MG63 (cell line): Measurements from ENCODE around the gene COPS8. TPM values are rescaled to one million over a fixed set of nuclear protein-coding genes. Genes with fewer than 3 reads are reported as not detected.

Experiments
- DNase-seq: peaks from one replicate; pipeline ENCODE4 v3.0.0-alpha.2; 2020
- H3K27me3 ChIP-seq: fragments of 250-450 bp; sonication (Bioruptor Pico); 2 replicates; pipeline ENCODE4 v1.5.1; 2020; ENCODE audit warnings: mild to moderate bottlenecking, moderate library complexity
- H3K36me3 ChIP-seq: fragments of 250-450 bp; sonication (Bioruptor Pico); 2 replicates; pipeline ENCODE4 v1.5.1; 2020; ENCODE audit warnings: mild to moderate bottlenecking, moderate library complexity
- H3K4me3 ChIP-seq: fragments of 250-450 bp; sonication (Bioruptor Pico); 2 replicates; pipeline ENCODE4 v1.5.1; 2020; ENCODE audit warnings: mild to moderate bottlenecking, moderate library complexity
- H3K9me3 ChIP-seq: fragments of 250-450 bp; sonication (Bioruptor Pico); 2 replicates; pipeline ENCODE4 v1.5.1; 2020; ENCODE audit warnings: mild to moderate bottlenecking, moderate library complexity
- total RNA-seq: library from RNA; depleted of rRNA; stranded (reverse); fragments of >200 nt; shearing (Covaris generic); gene quantifications from 2 replicates; pipeline ENCODE4 v1.2.3, GENCODE V29; 2014; ENCODE audit warnings: low replicate concordance

COPS8 gene
- total RNA-seq, 1 experiment from 2014 or later = 111 TPM

DNA sequence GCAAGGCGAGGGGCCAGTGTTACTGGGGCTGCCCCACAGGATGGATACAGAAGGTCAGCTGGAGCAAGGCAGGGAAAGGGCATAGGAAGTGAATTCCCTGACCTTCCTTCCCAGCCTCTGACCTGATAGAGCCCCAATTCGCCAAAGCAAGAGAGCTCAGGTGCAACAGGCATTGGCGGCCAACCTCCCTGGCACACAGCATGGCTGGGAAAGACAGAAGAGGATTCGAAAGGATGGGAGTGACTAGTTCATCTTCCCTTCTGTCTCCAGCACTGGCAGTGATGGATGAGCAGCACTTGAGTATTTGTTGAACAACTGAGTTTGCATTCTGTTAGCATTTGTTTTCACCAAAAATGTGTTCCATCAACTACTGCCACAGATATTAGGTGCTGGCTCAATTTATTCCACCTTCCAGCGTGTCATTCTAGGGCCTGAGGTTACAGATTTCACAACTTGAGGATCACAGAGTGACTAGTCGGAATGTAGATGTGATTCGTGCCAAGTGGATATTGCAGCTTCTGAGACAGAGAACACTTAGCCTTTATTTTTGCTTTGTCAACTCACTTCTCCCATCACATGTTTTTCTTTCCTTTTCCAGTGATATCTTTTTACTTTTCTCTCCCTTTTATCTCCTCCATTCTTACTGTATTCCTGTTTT lies 6.2 kb downstream of the COPS8 start:
- no peaks in the 10 kb centered on the region for H3K27me3 ChIP-seq
- H3K9me3 ChIP-seq = no peaks in the 10 kb centered on the region
- no peak for DNase-seq
- H3K4me3 ChIP-seq = no peak overlapping the region
- H3K36me3 ChIP-seq = peaks cover 73% of the 10 kb centered on the region

DNA sequence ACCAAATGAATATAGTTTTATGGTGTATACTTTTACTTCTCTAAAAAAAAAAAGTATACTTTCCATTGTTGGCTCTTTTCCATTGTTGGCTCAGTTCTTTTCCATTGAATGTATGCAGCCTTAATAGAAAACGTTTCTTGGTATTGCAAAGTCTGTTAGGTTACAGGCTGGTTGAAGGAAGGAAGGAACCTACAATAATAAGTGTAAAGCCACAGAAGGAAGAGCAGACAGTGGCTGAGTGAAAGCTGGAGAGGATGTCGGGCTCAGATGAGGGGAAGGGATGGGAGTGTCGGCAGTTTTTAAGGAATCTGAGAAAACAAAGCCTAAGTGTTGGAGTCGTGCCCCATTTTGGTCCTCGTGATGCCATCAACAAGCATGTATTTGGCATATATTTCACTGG lies 6.8 kb downstream of the COPS8 start:
- Histone ChIP-seq H3K4me3 (no peak overlapping the region), H3K27me3 (no peaks in the 10 kb centered on the region), H3K36me3 (peaks cover 72% of the 10 kb centered on the region), H3K9me3 (no peaks in the 10 kb centered on the region)
- no peak for DNase-seq

DNA sequence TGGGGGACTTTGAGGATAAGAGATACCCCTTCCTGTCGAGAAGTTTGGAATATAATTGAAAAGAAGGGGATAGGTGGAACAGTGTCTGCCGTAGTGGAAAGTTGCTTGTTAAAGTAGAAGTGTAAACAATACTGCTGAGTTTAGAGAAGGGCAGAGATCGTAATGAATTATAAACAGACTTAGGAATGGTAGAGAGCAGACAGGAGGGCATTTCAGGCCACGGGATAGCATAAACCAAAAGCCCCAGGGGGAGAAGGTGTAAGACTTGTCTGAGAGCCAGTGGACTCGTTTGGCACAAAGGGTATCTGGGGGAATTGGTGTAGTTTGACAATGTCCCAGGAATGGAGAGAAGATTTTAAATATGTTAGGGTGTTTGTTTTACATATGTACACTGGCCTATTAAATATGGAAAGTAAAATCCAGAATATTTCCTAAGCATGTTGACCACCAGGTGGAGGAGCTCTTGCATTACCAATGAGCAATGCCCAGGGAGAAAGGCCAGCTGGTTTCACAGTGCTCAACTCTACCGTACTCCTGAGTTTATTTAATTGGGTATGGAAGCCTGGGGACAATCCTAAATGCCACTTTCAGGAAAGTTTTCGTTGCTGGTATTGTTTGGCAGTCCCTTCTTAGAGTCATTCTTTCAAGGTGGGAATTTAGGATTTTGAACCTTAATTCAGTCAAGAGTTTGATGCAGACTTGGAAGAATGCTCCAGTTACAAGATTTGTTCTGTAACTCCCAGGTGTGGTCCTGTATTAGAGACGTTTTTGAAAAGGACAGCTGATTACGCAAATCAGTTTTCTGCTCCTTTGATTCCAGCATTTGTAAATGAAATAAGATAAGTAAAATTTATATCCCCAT lies 7.5 kb downstream of the COPS8 start:
- H3K27me3 ChIP-seq = no peaks in the 10 kb centered on the region
- DNase-seq = peak; percentile 56
- H3K4me3 ChIP-seq = no peak overlapping the region
- peaks cover 75% of the 10 kb centered on the region for H3K36me3 ChIP-seq
- H3K9me3 ChIP-seq = no peaks in the 10 kb centered on the region; the same call in 1 of the 2 replicates

DNA sequence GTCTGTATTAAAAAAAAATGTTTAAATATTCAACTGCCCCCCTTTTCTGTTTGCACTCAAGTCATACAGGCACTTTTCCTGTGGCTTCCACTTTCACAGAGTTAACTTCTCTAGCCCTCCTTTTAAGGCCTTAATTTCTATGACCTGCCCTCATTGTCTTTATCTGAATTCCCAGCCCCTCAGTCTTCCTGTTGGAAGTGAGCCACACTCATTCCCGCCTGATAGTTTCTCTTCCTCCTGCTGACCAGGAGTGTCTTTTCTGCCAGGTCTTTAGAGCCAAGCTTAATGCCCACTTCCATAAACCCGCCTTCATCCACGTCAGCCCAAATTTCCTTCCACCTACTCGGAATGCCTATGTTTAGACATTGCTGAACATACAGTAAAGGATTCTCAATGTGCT lies 10.5 kb downstream of the COPS8 start:
- H3K36me3 ChIP-seq = peaks cover 82% of the 10 kb centered on the region
- no peak overlapping the region for H3K4me3 ChIP-seq
- no peak for DNase-seq
- H3K9me3 ChIP-seq = no peaks in the 10 kb centered on the region; the same call in 1 of the 2 replicates
- H3K27me3 ChIP-seq = no peaks in the 10 kb centered on the region

DNA sequence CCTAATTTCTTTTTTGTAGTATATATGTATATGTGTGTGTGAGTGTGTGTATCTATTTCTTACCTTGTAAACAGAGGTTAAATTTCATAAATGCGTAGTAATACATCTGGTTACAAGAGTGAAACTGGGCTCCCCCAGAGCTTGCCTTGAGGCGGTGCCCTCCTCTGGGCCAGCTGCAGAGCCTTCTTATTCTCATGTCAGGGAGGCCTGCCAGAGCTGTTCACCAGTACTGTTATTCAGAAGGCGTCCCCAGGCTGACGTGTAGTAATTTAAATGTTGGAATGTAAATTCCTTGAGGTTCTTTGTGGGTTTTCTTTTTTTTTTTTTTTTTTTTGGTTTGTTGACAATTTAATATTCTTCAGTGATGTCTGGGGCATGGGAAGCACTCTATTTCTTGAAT lies 11.2 kb downstream of the COPS8 start:
- Histone ChIP-seq H3K9me3 (no peaks in the 10 kb centered on the region; the same call in 1 of the 2 replicates), H3K4me3 (no peak overlapping the region), H3K36me3 (peaks cover 86% of the 10 kb centered on the region), H3K27me3 (no peaks in the 10 kb centered on the region)
- peak; percentile 48 for DNase-seq

DNA sequence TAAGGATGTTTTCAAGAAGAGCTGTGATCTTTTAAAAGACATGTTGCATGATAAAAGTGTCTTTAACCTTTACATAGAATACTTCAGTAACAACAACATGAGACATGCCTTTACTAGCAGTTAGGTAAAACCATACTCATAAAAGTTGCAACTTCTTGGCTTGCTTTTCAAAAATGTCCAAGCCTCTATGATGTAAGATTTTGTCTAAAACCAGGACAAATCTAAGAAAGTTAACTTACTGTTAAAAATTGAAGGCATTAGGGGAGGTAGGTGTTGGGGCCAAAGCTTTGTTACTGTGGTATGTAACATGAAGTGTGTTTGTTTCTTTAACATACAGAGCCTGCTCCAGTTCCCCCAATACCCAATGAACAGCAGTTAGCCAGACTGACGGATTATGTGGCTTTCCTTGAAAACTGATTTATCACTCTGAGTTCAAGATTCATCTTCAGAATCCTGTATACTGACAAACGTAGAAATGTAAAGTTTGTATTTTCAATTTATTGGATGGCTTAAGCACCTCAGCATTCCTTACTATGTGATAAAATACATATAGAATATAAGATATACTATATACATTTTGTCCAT lies 11.7 kb downstream of the COPS8 start:
- DNase-seq = no peak
- Histone ChIP-seq H3K27me3 (no peaks in the 10 kb centered on the region), H3K4me3 (no peak overlapping the region), H3K9me3 (no peaks in the 10 kb centered on the region; the same call in 1 of the 2 replicates), H3K36me3 (peaks cover 83% of the 10 kb centered on the region)

DNA sequence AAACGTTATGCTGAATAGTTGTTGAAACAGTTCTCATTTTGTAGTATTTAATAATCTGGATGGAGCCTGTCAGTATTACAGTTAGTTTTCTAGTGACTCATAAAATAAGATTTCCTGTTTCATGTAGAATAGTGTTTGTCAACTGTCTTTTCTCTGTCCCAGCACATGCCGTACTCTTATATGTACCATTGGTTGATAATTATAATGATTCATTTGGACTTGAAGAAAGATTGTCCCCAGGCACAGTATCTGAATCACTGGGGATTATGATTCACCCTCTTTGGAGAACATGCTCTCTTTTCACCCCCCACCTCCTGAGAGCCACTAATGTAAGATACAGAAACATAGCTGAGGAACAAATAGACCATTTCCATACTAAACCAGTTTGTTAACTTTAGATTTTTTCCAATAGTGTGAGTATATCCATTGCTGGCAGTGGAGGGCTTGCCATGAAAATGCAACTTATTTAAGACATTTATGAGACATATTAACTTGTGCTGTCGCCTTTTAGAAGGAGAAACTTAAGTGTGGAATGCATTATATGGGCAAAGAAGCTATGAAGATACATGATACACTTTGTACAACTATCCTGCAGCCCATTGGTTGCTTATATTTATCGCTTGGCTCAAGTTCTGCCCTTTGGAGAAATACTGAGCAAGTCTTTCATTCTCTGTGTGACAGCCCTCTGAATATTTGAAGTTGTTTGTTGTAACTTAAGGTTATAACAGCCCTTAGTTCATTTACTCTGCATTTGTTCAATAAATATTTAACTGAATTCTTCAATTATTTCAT lies 12.4 kb downstream of the COPS8 start:
- Histone ChIP-seq H3K36me3 (peaks cover 83% of the 10 kb centered on the region), H3K9me3 (no peaks in the 10 kb centered on the region; the same call in 1 of the 2 replicates), H3K4me3 (no peak overlapping the region), H3K27me3 (no peaks in the 10 kb centered on the region)
- DNase-seq = peak; percentile 41

DNA sequence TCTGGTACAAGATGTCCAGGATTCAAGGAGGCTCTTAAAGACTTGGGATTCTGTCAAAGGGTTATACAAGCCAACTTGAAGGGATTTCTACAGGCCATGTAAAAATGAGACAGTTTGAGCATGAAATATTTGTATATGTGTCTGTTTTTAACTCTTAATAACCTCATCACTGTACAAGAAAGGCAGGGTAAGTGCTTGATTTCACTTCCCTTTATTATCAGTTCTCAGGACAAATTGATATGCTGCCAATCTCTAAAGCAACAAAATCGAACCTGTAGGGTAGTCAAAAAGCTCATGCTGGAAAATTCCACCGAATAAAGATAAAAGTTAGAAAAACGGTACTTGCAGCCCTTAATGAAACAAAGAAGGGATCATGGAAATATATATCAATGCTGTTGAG lies 14.1 kb downstream of the COPS8 start:
- no peak for DNase-seq

DNA sequence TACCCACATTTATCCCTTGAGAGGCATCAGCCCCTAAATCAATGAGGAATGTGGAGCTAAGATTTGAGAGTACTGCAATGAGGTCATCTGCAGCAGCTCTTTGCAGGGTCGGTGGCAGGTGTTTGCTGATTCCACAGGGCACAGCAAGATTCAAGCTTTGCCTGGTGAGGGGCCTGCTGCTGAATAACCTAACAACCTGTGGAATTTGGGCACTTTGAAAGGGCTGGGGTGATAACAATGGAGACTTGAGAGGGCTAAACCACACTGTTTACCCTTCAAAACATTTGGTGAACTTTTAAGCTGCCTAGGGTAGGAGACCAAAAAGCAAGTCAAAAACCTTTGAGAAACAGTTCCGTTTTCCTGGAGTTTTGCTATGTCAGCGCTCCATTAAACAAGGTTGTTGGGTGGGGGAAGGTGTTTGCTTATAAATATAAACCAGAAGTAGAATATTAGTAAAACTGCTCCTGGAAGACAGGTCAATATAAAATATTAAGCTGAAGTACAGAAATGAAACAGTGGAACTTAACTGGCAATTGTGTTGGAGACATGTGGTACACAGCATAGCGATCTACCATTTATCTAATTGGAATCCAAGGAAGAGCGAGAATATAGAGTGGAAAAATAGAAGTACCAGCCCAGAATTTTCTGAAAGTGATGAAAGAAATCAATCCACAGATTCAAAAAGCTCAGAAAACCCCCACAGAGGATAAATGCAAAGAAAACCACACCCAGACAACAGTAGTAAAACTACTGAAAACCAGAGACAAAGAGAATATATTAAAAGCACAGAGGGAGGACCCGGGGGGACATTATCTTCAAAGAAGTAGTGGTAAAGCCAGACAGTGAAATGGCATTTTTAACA lies 15.7 kb downstream of the COPS8 start:
- H3K9me3 ChIP-seq = no peaks in the 10 kb centered on the region; the same call in 1 of the 2 replicates
- H3K36me3 ChIP-seq = peaks cover 54% of the 10 kb centered on the region
- no peaks in the 10 kb centered on the region for H3K27me3 ChIP-seq
- no peak overlapping the region for H3K4me3 ChIP-seq
- DNase-seq = no peak

More for the DNA sequence above, 14.1 kb downstream of the COPS8 start:
- H3K9me3 ChIP-seq = no peaks in the 10 kb centered on the region; the same call in 1 of the 2 replicates
- H3K4me3 ChIP-seq = no peak overlapping the region
- no peaks in the 10 kb centered on the region for H3K27me3 ChIP-seq
- peaks cover 69% of the 10 kb centered on the region for H3K36me3 ChIP-seq

DNA sequence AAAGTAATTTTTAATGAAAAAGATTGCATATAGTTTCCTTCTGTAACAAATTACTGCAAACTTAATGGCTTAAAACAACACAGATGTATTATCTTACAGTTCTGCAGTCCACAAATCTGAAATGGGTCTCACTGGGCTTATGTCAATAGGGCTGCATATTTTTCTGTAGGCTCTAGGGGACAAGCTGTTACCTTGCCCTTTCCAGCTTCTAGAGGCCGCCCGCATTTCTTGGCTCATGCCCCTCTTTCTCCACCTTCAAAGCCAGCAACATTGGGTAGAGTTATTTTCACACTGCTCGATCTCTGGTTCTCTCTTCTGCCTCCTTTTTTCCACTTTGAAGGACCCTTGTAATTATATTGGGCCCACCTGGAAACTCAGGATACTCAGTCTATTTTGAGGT lies 16.7 kb downstream of the COPS8 start:
- no peak for DNase-seq
- no peak overlapping the region for H3K4me3 ChIP-seq
- H3K36me3 ChIP-seq = peaks cover 48% of the 10 kb centered on the region
- no peaks in the 10 kb centered on the region; the same call in 1 of the 2 replicates for H3K9me3 ChIP-seq
- H3K27me3 ChIP-seq = no peaks in the 10 kb centered on the region

DNA sequence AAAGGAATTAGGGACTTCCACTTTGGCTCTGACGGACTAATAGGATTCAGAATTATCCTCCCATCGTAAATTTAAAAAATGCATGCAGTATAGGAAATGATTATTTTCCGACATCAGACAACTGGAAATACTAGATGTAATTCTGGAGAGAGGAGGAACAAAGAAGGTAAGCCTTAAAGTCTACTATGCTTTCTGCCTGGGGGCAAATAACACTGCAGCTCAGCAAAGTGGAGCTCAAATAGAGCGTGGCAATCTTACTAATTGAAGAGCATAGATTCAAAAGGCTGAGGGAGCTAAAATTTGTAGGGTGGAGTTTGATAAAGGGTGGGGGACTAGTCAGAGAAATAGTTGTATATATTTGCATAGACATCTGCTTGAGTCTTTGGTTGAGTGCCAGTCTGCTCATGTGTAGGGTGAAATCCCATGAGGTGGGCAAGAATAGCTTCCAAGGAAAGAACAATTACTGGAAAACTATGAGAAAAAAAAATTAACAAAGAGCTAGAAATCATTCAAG lies 23.8 kb downstream of the COPS8 start:
- DNase-seq = no peak
- Histone ChIP-seq H3K36me3 (no peaks in the 10 kb centered on the region), H3K9me3 (no peaks in the 10 kb centered on the region), H3K4me3 (no peak overlapping the region), H3K27me3 (no peaks in the 10 kb centered on the region)

DNA sequence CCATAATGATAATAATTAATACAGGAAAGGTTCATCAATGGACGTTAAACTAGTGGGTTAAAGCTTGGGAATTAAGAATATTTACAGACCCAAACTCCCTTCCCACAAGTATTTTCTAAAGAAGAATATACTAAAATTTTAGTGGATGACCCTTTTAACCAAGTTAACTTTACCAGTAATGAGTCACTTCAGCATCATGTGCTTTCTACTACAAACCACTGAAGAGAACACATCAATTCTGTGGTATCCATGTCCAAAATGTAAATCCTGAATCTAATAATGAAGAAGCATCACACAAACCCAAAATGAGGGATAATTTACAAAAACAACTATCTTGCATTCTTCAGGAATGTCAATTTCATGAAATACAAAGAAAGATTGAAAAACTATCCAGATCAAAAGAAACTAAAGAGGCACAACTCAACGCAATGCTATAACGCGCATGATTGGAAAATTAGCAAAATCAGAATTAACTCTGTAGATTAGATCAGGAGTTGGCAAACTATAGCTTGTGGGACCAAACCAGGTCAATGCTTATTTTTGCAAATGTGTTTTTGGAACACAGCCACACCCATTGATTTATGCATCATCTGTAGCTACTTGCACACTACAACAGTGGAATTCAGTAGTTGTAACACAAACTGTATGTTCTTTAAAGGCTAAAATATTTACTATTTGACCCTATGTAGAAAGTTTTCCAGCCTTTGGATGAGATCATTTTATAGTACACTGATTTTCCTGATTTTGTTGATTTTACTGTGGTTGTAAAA lies 27.5 kb downstream of the COPS8 start:
- Histone ChIP-seq H3K36me3 (no peaks in the 10 kb centered on the region), H3K27me3 (no peaks in the 10 kb centered on the region), H3K9me3 (no peaks in the 10 kb centered on the region), H3K4me3 (no peak overlapping the region)
- no peak for DNase-seq

DNA sequence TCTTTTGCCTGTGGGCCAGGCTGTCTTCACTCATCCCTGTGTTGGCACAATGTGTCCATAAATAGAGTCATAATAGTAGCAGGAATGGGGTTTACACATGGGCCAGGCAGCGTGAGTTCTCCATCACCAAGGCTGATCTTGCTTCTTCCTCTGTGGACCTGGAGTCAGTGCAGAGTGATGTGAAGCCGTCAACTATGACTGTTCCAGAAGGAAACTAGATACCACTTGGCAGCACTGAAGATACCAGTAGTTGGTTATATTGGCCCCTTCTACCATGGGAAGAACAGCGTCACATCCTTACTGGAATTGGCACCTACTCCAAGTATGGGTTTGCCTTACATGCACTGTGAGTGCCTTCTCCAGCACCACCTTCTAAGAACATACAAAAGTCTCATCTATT lies 30.2 kb downstream of the COPS8 start:
- DNase-seq = no peak
- no peaks in the 10 kb centered on the region for H3K27me3 ChIP-seq

DNA sequence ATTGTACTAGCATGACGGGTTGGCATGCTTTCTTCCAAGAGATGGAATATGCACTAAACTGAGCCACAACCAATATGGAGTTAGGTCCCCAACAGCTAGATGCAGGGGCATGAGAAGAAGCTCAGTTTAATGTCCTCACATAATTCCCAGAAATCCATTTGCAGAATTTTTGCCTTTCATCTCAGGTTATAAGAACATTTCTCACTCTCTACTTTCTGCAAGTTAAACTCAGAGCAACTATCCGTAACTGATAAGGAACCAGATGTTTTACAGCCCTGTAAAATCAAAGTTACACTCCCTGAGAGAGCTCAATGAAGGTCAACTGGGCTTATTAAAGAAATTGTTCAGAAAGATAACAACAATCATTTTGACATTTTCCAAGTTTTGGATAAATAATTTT lies 30.7 kb downstream of the COPS8 start:
- no peaks in the 10 kb centered on the region for H3K9me3 ChIP-seq
- no peak for DNase-seq
- no peaks in the 10 kb centered on the region for H3K36me3 ChIP-seq
- no peak overlapping the region for H3K4me3 ChIP-seq
- H3K27me3 ChIP-seq = no peaks in the 10 kb centered on the region

More for the DNA sequence above, 30.2 kb downstream of the COPS8 start:
- Histone ChIP-seq H3K36me3 (no peaks in the 10 kb centered on the region), H3K4me3 (no peak overlapping the region), H3K9me3 (no peaks in the 10 kb centered on the region)

DNA sequence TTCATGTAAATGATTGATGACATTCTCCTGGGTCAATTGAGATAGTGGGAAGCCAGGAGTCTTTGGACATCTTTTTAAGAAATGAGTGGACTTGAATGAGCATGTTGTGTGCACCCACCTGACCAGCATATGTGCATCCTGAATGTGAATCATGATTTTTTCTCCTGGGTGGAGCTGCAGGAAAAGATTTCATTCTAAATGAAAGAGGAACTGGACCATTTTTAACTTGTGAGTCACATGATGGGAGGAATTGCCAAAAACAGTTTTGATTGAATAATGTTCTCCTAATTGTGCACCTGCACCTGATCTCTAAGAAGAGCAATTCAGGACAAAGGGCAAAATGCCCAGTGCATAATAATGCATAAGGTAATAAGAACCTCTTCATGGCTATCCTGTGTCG lies 32.3 kb downstream of the COPS8 start:
- Histone ChIP-seq H3K27me3 (no peaks in the 10 kb centered on the region), H3K4me3 (no peak overlapping the region), H3K36me3 (no peaks in the 10 kb centered on the region), H3K9me3 (no peaks in the 10 kb centered on the region)
- DNase-seq = no peak
